WI38 (cell line): Measurements from ENCODE around the gene PDGFA.

Experiments used
- H3K4me3 ChIP-seq: 2 replicates; pipeline ENCODE4 v1.5.1; 2011; ENCODE audit warnings: low read depth, mild to moderate bottlenecking, control low read depth, low read length
- CTCF ChIP-seq: IDR thresholded peaks from 2 replicates; pipeline ENCODE4 v1.5.1; 2012; ENCODE audit warnings: low read depth, mild to moderate bottlenecking, control low read depth, low read length

Gene PDGFA

GRCh38 chr7:539731-540411 is 20.2 kb upstream of the PDGFA start:
- TF ChIP-seq CTCF, result no peak
- no peak overlapping the region for H3K4me3 ChIP-seq

GRCh38 chr7:538764-539685 is 19.4 kb upstream of the PDGFA start:
- no peak overlapping the region for H3K4me3 ChIP-seq
- TF ChIP-seq CTCF, result no peak

GRCh38 chr7:537911-538634 is 18.4 kb upstream of the PDGFA start:
- no peak for TF ChIP-seq CTCF
- H3K4me3 ChIP-seq, result no peak overlapping the region

- H3K4me3 ChIP-seq, result no peak overlapping the region
- TF ChIP-seq CTCF, result no peak
Measured at GRCh38 chr7:536231-536630, 16.6 kb upstream of the PDGFA start.

- no peak overlapping the region for H3K4me3 ChIP-seq
Measured at GRCh38 chr7:534959-535358, 15.3 kb upstream of the PDGFA start.

GRCh38 chr7:534075-534474 is 14.4 kb upstream of the PDGFA start:
- no peak for TF ChIP-seq CTCF
- H3K4me3 ChIP-seq, result no peak overlapping the region

More at GRCh38 chr7:534959-535358, 15.3 kb upstream of the PDGFA start:
- TF ChIP-seq CTCF, result no peak
